ENCODE data around the gene HSPB2. TPM values are rescaled to one million over a fixed set of nuclear protein-coding genes. Genes with fewer than 3 reads are reported as not detected.
A peak's percentile ranks its signal among the peaks of the same experiment; 100 is the strongest.

Gene HSPB2
- total RNA-seq, 2 donors from 2014 or later, result not detected

DNA sequence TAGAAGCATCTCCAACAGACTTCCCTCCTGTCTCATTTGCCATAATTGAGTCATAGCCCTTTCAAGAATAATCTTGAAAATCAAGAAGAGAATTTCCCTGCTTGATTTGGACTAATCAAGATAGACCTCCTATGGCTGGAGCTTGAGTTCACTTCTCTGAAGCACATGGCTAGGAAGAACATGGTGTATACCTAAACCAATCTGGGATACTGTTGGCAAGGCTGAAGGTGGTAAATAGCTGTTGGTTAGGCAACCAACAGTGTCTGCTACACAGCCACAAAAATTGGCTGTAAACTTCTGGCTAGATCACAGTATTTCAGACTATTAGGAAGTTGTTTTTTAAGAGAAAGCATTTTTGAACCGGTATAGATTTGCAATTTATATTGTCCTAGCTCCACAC lies 5.9 kb upstream of the HSPB2 start:
- Histone ChIP-seq H3K27me3 (no peaks in the 10 kb centered on the region), H3K36me3 (replicated peaks in 1 of 2; ENCODE audit: insufficient read depth in 1 of 2, low read depth in 2 of 2) (no peaks in the 10 kb centered on the region), H3K4me1 (peaks cover 17% of the 10 kb centered on the region), H3K9me3 (no peaks in the 10 kb centered on the region), H3K27ac (no peak overlapping the region), H3K4me3 (no peak overlapping the region)
- WGBS, 2 donors, result 69 to 70% methylated on average over 1 of the region's 1 CpG
- no peak for TF ChIP-seq POLR2A (IDR thresholded peaks at IDR 0.05)
- TF ChIP-seq, protein P1, sequence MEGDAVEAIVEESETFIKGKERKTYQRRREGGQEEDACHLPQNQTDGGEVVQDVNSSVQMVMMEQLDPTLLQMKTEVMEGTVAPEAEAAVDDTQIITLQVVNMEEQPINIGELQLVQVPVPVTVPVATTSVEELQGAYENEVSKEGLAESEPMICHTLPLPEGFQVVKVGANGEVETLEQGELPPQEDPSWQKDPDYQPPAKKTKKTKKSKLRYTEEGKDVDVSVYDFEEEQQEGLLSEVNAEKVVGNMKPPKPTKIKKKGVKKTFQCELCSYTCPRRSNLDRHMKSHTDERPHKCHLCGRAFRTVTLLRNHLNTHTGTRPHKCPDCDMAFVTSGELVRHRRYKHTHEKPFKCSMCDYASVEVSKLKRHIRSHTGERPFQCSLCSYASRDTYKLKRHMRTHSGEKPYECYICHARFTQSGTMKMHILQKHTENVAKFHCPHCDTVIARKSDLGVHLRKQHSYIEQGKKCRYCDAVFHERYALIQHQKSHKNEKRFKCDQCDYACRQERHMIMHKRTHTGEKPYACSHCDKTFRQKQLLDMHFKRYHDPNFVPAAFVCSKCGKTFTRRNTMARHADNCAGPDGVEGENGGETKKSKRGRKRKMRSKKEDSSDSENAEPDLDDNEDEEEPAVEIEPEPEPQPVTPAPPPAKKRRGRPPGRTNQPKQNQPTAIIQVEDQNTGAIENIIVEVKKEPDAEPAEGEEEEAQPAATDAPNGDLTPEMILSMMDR (IDR thresholded peaks at IDR 0.05), result no peak
- DNase-seq (no peak), ATAC-seq (no peak)
- intact Hi-C loops (cut with DNase I), result no loop called here

DNA sequence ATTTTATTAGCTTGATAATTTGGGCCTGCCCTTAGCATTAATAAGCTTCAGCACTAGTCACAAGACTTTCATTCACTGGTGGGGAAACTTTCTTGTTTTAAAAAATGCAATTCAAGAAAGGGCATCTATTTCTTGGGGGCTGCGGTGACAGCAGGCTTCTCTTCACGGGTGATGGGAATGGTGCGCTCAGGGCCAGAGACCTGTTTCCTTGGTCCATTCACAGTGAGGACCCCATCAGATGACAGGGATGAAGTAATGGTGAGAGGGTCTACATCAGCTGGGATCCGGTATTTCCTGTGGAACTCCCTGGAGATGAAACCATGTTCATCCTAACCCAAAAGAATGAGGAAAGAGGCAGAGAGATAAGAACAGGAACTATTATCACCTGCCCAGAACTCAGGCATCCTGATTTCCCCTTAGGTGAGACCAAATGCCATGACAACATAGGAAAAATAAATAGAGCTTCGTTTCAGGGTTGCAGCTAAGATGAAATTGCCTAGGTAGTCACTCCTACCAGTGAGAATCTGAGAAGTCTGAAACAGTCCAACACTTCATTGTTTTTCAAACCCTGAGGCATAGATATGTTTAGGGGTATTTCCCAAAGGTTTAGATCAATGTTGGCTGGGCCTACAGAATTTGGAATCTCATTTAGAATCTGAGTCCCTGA lies 3.8 kb upstream of the HSPB2 start:
- ATAC-seq, result no peak

DNA sequence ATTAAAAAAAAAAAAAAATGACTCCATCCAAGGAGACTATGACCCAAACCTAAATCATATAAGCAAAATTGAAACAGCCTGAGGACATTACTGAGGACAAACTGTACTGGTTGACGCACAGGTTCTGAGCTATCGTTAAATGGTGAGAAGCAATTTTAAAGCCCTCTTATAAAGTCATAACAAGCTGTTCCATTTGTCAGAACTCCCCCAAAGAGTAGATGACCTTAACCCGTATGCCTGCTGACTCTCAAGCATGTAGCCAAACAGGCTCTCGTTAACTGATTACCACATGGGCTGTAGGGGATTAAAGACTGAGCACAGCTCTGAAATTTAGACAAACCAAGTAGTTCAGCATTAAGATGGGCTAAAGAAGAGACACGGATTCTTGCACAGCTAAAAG lies 3.2 kb upstream of the HSPB2 start:
- Histone ChIP-seq H3K4me3 (no peak overlapping the region), H3K27me3 (no peaks in the 10 kb centered on the region), H3K36me3 (replicated peaks in 1 of 2; ENCODE audit: insufficient read depth in 1 of 2, low read depth in 2 of 2) (no peaks in the 10 kb centered on the region), H3K4me1 (peaks cover 37% of the 10 kb centered on the region), H3K9me3 (no peaks in the 10 kb centered on the region), H3K27ac (peak overlapping the region in 2 of 4 donors; percentile 10 to 71)
- DNase-seq (no peak), ATAC-seq (no peak)
- TF ChIP-seq, protein P1 (IDR thresholded peaks at IDR 0.05), result no peak
- no peak for TF ChIP-seq POLR2A (IDR thresholded peaks at IDR 0.05)
- WGBS, 2 donors, result 70 to 71% methylated on average over 5 of the region's 5 CpGs
- intact Hi-C loops (cut with DNase I), result no loop called here

More for the DNA sequence above, 3.8 kb upstream of the HSPB2 start:
- H3K36me3 ChIP-seq (replicated peaks in 1 of 2; ENCODE audit: insufficient read depth in 1 of 2, low read depth in 2 of 2), result no peaks in the 10 kb centered on the region
- TF ChIP-seq, protein P1 (IDR thresholded peaks at IDR 0.05), result no peak
- no peak for TF ChIP-seq POLR2A (IDR thresholded peaks at IDR 0.05)
- H3K27ac ChIP-seq, result peak overlapping the region in 1 of 4 donors; percentile 10
- 73 to 81% methylated on average over 5 of the region's 5 CpGs for WGBS, 2 donors
- no peak for DNase-seq
- intact Hi-C loops (cut with DNase I), result no loop called here
- H3K4me1 ChIP-seq, result peaks cover 35% of the 10 kb centered on the region
- H3K4me3 ChIP-seq, result no peak overlapping the region
- H3K27me3 ChIP-seq, result no peaks in the 10 kb centered on the region
- H3K9me3 ChIP-seq, result no peaks in the 10 kb centered on the region

DNA sequence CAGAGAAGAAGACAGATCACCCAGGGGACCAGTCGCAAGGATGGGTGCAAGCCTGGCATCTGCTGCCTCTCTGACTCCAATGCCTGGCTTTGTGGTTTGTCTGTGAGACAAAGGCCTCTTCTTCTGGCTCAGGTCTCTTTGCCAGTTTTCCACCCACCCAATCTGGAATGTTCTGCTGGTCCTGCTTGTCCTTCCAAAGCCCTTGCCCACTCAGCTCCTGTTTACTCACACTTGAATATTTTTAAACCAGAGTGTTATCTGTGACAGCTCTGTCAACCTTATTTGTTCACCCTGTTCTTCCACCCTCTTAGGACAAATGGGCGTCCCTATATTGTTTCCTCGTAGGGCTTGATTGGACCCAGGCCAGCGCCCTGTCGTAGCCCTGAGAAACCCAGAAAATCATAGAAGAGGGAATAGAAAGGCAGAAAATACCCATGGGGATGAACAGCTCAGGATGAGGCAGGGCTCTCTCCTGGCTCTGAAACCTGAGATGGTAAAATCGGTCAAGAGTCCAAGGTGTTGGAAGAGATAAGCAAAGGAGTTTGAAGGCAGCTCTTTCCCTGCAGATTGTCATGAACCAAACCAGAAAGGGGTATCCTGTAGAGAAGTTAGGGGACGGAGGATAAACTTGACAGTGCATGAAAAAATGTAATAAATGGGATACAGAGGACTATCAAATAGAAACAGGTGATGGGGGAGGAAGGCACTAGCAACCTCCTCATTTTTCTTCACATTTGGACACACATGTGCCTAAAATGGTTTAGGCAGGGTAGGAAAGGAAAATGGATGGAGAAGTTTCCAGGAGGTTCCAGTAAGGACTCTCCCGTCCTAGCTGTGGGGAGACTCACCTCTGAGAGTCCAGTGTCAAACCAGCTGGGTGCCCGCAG lies 1.6 kb upstream of the HSPB2 start:
- no peak for TF ChIP-seq POLR2A (IDR thresholded peaks at IDR 0.05)
- TF ChIP-seq, protein P1 (IDR thresholded peaks at IDR 0.05), result no peak
- no peaks in the 10 kb centered on the region for H3K36me3 ChIP-seq (replicated peaks in 1 of 2; ENCODE audit: insufficient read depth in 1 of 2, low read depth in 2 of 2)
- H3K27me3 ChIP-seq, result no peaks in the 10 kb centered on the region
- DNase-seq, result peak in 1 of 4 donors; percentile 36
- H3K4me3 ChIP-seq, result no peak overlapping the region
- ATAC-seq, result peak; percentile 11
- intact Hi-C loops (cut with DNase I), result no loop called here
- H3K9me3 ChIP-seq, result no peaks in the 10 kb centered on the region
- peak overlapping the region; percentile 32 to 85 (median 74) for H3K27ac ChIP-seq
- peaks cover 37% of the 10 kb centered on the region for H3K4me1 ChIP-seq
- 37 to 39% methylated on average over 9 of the region's 9 CpGs for WGBS, 2 donors
